GM18907 (cell line): ENCODE measurements around the gene MS4A3.
"Not testable (repeated sequence)": the region's sequence is repeated elsewhere in the genome, so short reads cannot be mapped to it uniquely, and the experiment has no call there.

ENCODE experiments used
- ATAC-seq: cut with Tn5 transposase; IDR thresholded peaks from one replicate; pipeline ENCODE4 v1.9.1; 2021; ENCODE audit warnings: mild to moderate bottlenecking, moderate library complexity; ENCODE audit not compliant: unreplicated experiment

MS4A3 gene

GRCh38 chr11:60088364-60088763 is 31.9 kb downstream of the MS4A3 start, which contains the start of gene MS4A2:
Gene MS4A2 (plus strand): TSS chr11:60088664. CDS start chr11:60088766, 102 bp downstream.
- no peak for ATAC-seq

GRCh38 chr11:60095477-60096120 is 39.1 kb downstream of the MS4A3 start:
- no peak for ATAC-seq

GRCh38 chr11:60097189-60097588 is 40.7 kb downstream of the MS4A3 start:
- no peak for ATAC-seq

- ATAC-seq = peak; percentile 99
Observed at GRCh38 chr11:60098508-60098907, 42.0 kb downstream of the MS4A3 start.

- no peak for ATAC-seq
Observed at GRCh38 chr11:60100516-60100915, 44.1 kb downstream of the MS4A3 start.

GRCh38 chr11:60101368-60101767 is 44.9 kb downstream of the MS4A3 start:
- not testable (repeated sequence) for ATAC-seq

- not testable (repeated sequence) for ATAC-seq
Observed at GRCh38 chr11:60104471-60105115, 48.1 kb downstream of the MS4A3 start.

- ATAC-seq = not testable (repeated sequence)
Observed at GRCh38 chr11:60108631-60109030, 52.2 kb downstream of the MS4A3 start.

- ATAC-seq = no peak
Observed at GRCh38 chr11:60111793-60112192, 55.3 kb downstream of the MS4A3 start.

- no peak for ATAC-seq
Observed at GRCh38 chr11:60116996-60117790, 60.7 kb downstream of the MS4A3 start.

- ATAC-seq = no peak
Observed at GRCh38 chr11:60118338-60118737, 61.9 kb downstream of the MS4A3 start.

- ATAC-seq = no peak
Observed at GRCh38 chr11:60119710-60120109, 63.2 kb downstream of the MS4A3 start.
